Thyroid gland (tissue), 4 donors: Measurements from ENCODE around the gene PPP1R1B.

Experiments
- CTCF ChIP-seq, 6 experiments: fragments of 200-600 bp in 3 of 6; fragments of 450-650 bp in 3 of 6; sonication (generic) in 3 of 6; IDR thresholded peaks; one replicate each; pipeline ENCODE4 v1.5.1; 2016 to 2019; ENCODE audit warnings: antibody characterized with exemption in 6 of 6, mild to moderate bottlenecking in 2 of 6, inconsistent platforms in 1 of 6, moderate library complexity in 1 of 6
- POLR2A ChIP-seq, 2 donors: fragments of 450-650 bp; IDR thresholded peaks; one replicate each; pipeline ENCODE4 v1.6.1; 2017; ENCODE audit warnings: antibody characterized with exemption in 2 of 2, mild to moderate bottlenecking in 2 of 2, moderate library complexity in 1 of 2

GRCh38 chr17:39650121-39650579, 23.4 kb downstream of the PPP1R1B start:
- TF ChIP-seq POLR2A (IDR thresholded peaks at IDR 0.05) = no peak
- no peak for TF ChIP-seq CTCF (IDR thresholded peaks at IDR 0.05)
